GM12872 (cell line): ENCODE measurements around the gene SNAPC3.

ENCODE experiments used
- TF ChIP-seq, protein P1 (sequence below): IDR thresholded peaks from 3 replicates; pipeline ENCODE4 v1.5.1; 2011; ENCODE audit warnings: low read depth, mild to moderate bottlenecking, low read length, moderate library complexity; ENCODE audit not compliant: insufficient read depth

Gene SNAPC3

DNA sequence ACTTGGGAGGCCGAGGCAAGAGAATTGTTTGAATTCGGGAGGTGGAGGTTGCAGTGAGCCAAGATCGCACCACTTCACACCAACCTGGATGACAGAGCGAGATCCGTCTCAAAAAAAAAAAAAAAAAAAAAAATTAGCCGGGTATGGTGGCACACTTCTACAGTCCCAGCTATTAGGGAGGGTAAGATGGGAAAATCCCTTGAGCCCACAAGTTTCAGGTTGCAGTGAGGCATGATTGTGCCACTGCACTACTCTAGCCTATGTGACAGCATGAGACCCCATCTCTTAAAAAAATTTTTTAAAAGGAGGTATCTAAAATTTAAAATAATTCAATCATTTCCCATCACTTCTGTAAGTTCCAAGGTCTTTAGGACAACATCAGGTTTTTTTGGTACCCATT lies 62.1 kb downstream of the SNAPC3 start:
- TF ChIP-seq, protein P1, sequence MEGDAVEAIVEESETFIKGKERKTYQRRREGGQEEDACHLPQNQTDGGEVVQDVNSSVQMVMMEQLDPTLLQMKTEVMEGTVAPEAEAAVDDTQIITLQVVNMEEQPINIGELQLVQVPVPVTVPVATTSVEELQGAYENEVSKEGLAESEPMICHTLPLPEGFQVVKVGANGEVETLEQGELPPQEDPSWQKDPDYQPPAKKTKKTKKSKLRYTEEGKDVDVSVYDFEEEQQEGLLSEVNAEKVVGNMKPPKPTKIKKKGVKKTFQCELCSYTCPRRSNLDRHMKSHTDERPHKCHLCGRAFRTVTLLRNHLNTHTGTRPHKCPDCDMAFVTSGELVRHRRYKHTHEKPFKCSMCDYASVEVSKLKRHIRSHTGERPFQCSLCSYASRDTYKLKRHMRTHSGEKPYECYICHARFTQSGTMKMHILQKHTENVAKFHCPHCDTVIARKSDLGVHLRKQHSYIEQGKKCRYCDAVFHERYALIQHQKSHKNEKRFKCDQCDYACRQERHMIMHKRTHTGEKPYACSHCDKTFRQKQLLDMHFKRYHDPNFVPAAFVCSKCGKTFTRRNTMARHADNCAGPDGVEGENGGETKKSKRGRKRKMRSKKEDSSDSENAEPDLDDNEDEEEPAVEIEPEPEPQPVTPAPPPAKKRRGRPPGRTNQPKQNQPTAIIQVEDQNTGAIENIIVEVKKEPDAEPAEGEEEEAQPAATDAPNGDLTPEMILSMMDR: no peak

DNA sequence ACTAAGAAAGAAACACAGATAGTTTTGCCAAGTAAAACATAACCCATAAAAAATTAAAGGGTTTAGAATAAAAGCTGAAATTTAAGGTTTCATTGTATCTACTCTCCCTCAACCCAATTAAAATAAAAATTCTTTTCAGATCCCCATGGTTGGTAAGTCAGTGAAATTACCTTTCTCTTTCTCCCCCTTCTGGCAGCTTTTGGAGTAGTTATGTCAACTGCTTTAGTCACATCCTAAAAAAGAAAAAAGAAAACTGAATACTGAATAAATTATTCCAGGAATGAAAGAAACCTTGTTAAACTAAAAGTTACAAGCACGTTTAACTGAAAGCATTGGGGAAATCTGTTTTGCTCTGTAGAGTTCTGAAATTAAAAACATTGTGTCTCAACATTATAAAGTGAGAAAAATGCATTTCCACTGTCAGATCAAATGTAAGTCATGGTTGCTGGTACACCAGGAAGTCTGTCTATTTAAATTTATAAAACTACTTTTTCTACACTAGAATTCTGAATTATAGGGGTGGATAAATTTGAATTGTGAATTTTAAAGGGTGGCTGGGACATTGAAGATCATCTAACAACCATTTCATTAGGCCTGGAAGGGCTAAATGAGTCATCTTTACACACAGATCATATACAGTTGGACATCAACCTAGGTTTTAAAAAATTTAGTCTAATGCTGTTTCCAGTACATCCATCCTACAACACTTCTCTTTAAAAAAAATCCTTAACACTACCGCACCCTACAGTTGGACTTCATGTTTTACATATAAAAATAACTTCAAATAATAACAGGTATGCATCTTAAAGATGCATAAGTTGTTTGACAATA lies 63.4 kb downstream of the SNAPC3 start:
- TF ChIP-seq, protein P1: peak; percentile 38; the same call in 1 of the 3 replicates

DNA sequence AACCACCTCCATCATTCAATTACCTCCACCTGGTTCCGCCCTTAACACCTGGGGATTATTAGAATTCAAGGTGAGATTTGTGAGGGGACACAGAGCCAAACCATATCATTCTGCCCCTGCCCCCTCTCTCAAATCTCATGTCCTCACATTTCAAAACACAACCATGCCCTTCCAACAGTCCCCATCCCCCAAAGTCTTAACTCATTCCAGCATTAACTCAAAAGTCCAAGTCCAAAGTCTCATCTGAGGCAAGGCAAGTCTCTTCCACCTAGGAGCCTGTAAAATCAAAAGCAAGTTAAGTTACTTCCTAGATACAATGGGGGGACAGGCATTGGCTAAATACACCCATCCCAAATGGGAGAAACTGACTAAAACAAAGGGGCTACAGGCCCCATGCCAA lies 69.3 kb downstream of the SNAPC3 start:
- TF ChIP-seq, protein P1: no peak

DNA sequence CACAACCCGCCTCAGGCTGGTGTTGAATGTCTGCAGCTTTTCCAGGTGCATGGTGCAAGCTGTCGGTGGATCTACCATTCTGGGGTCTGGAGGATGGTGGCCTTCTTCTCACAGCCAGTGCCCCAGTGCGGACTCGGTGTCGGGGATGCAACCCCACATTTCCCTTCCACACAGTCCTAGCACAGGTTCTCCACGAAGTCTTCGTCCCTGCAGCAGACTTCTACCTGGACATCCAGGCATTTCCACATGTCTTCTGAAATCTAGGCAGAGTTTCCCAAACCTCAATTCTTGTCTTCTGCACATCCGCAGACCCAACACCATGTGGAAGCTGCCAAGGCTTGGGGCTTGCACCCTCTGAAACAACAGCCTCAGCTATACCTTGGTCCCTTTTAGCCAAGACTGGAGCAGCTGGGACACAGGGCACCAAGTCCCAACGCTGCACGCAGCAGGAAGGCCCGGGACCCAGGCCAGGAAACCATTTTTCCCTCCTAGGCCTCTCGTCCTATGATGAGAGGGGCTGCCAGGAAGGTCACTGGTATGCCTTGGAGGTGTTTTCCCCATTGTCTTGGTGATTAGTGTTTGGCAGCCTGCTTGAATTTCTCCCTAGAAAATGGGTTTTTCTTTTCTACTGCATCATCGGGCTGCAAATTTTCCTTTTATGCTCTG lies 69.9 kb downstream of the SNAPC3 start:
- TF ChIP-seq, protein P1: no peak

DNA sequence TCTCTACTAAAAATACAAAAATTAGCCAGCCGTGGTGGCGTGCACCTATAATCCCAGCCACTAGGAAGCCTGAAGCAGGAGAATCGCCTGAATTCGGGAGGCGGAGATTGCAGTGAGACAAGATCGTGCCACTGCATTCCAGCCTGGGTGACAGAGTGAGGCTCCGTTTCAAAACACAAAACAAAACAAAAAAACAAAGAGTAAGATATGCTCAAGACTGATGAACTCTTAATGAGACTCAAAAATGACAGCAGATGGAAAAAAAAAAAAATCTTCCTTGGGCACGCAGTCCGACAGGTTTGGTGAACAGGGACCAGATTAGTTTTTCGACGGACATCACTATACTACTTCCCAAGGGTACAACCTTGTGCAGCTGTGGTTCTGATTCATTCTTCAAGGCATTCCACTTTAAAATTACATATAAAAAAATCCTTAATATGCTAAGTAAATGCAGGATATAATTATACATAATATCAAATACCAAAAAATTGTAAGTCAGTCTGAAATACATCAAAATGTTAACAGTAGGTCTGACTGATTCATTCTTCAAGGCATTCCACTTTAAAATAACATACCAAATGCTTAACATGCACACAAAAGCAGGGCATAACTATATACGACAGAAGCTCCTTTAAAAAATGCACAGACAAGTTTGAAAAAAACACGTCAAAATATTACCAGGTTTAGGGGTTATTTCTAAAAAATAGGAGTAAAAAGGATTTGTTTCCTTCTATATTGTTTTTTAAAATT lies 75.7 kb downstream of the SNAPC3 start:
- TF ChIP-seq, protein P1: no peak

DNA sequence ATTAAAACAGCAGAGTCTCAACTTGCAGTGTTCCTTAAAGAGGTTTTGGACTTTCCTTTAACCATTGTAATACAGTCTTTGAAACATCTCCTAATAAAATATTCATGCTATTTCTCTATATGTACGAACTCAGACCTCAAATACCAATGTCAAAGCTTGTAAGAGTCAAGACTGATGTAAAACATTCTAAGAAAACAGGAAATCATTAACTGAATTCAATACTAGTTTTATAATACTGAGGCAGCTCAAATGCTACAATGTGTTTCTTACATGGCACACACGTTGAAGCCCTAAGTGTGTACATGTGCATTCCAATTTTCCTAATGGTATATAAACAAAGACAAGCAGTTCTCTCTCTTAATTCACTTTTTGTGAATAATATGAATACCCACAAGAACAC lies 76.5 kb downstream of the SNAPC3 start:
- TF ChIP-seq, protein P1: no peak

DNA sequence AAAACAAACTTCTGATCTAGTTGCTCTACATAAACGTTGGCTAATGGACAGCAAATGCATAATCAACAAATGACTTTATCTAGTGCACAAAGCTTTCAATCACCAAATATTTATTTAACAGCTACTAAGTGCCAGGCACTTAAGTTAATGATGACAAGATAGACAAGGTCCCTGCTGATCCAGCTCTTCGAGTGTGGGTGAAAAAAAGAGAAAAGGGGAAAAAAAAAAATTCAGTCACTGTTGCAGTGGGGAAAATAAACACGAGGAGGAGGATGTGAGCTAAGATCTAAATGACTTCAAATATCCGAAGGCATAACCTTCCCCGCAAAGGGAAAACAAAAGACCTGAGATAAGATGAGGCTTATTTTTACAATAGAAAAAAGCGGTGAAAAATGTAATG lies 78.5 kb downstream of the SNAPC3 start:
- TF ChIP-seq, protein P1: no peak
